Left ventricle myocardium inferior (tissue), 1 donor: ENCODE measurements around the gene WHAMM. TPM values are rescaled to one million over a fixed set of nuclear protein-coding genes. Genes with fewer than 3 reads are reported as not detected.

Source experiments
- DNase-seq: peaks from one replicate; pipeline ENCODE4 v3.0.0-alpha.2; 2020
- H3K27ac ChIP-seq: fragments of 200-600 bp; replicated peaks from 2 replicates; pipeline ENCODE4 v1.8.0; 2021
- H3K27me3 ChIP-seq: fragments of 200-600 bp; 2 replicates; pipeline ENCODE4 v1.8.0; 2021; ENCODE audit warnings: low read depth
- H3K36me3 ChIP-seq: fragments of 200-600 bp; 2 replicates; pipeline ENCODE4 v1.8.0; 2021
- H3K4me1 ChIP-seq: fragments of 200-600 bp; 2 replicates; pipeline ENCODE4 v1.8.0; 2021
- H3K4me3 ChIP-seq: fragments of 200-600 bp; 2 replicates; pipeline ENCODE4 v1.8.0; 2021; ENCODE audit warnings: mild to moderate bottlenecking, moderate library complexity
- H3K9me3 ChIP-seq: fragments of 200-600 bp; replicated peaks from 2 replicates; pipeline ENCODE4 v1.8.0; 2021
- CTCF ChIP-seq: fragments of 200-600 bp; IDR thresholded peaks from 2 replicates; pipeline ENCODE4 v1.8.0; 2021; ENCODE audit warnings: antibody characterized with exemption, mild to moderate bottlenecking, borderline replicate concordance
- intact Hi-C: fragments of 100-400 bp; cut with micrococcal nuclease; formaldehyde crosslinking; loops from one replicate; pipeline ENCODE4 v1.11.0; 2022
- total RNA-seq: library from RNA; stranded (reverse); fragmentation: NEBNext Ultra II Directional; extraction: Animal tissue kit (Norgen Biotek cat#: 25700); gene quantifications from one replicate; pipeline ENCODE4 v1.2.1, GENCODE V29; 2021
- donor health status: DM: no; HTN: yes; CAD: no; lungs with severe emphysema.

Gene WHAMM
- total RNA-seq, 1 donor from 2014 or later: 5.4 TPM

GRCh38 chr15:82767163-82767829 is 42.1 kb upstream of the WHAMM start:
- TF ChIP-seq CTCF: no peak
- no peaks in the 10 kb centered on the region for H3K27me3 ChIP-seq
- no peak overlapping the region for H3K4me3 ChIP-seq
- H3K9me3 ChIP-seq: no peaks in the 10 kb centered on the region
- DNase-seq: no peak
- peaks cover 21% of the 10 kb centered on the region for H3K4me1 ChIP-seq
- intact Hi-C loops: no loop called here
- H3K36me3 ChIP-seq: peaks cover 68% of the 10 kb centered on the region
- H3K27ac ChIP-seq: no peak overlapping the region

- Histone ChIP-seq H3K27me3 (no peaks in the 10 kb centered on the region), H3K27ac (no peak overlapping the region), H3K9me3 (no peaks in the 10 kb centered on the region), H3K4me3 (no peak overlapping the region), H3K4me1 (peaks cover 21% of the 10 kb centered on the region), H3K36me3 (peaks cover 63% of the 10 kb centered on the region)
- TF ChIP-seq CTCF: no peak
- intact Hi-C loops: no loop called here
- no peak for DNase-seq
Measured at GRCh38 chr15:82768414-82769054, 40.9 kb upstream of the WHAMM start.

GRCh38 chr15:82771789-82772607 is 37.4 kb upstream of the WHAMM start:
- Histone ChIP-seq H3K4me1 (peaks cover under 1% of the 10 kb centered on the region), H3K9me3 (no peaks in the 10 kb centered on the region), H3K36me3 (peaks cover 47% of the 10 kb centered on the region), H3K27ac (no peak overlapping the region), H3K4me3 (no peak overlapping the region), H3K27me3 (no peaks in the 10 kb centered on the region)
- intact Hi-C loops: no loop called here
- no peak for DNase-seq
- no peak for TF ChIP-seq CTCF

DNA sequence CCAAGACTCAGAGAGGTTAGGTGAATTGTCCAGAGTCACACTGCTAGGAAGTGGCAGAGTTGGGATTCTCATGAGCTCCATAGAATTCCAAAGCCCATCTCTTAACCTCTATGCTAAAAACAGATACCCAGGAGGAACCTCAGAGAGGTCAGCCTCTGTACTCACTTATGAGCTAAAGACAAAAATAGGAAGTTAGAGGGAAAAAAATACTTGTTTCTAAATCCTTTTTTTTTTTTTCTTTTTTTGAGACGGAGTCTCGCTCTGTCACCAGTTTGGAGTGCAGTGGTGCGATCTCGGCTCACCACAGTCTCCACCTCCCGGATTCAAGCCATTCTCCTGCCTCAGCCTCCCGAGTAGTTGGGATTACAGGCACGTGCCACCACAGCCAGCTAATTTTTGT is 34.9 kb upstream of the WHAMM start:
- intact Hi-C loops: no loop called here
- H3K9me3 ChIP-seq: no peaks in the 10 kb centered on the region
- H3K27ac ChIP-seq: no peak overlapping the region
- TF ChIP-seq CTCF: no peak
- no peaks in the 10 kb centered on the region for H3K4me1 ChIP-seq
- H3K27me3 ChIP-seq: no peaks in the 10 kb centered on the region
- DNase-seq: no peak
- H3K4me3 ChIP-seq: no peak overlapping the region
- peaks cover 43% of the 10 kb centered on the region for H3K36me3 ChIP-seq

DNA sequence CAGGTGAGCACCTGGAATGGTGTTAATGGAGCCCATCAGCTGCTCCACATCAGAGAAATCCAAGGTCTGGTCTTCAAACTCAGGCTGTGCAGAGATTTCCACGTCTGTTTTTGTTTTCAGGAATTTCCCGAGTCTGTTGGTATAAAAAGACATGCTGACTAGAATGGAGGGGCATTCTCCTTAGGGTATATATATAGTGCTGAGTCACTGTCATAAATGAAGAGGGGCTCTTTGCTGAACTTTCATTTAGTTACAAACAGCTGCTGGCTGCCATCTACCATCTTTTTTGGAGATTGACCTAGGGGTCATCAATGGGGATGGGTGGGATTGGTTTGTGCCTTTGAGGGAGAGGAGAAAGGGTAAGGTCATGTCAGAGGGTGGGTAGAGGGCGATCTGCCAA is 30.7 kb upstream of the WHAMM start:
- intact Hi-C loops: no loop called here

More for the DNA sequence above, 30.7 kb upstream of the WHAMM start:
- Histone ChIP-seq H3K27ac (no peak overlapping the region), H3K36me3 (peaks cover 41% of the 10 kb centered on the region), H3K4me3 (no peak overlapping the region), H3K9me3 (no peaks in the 10 kb centered on the region), H3K4me1 (no peaks in the 10 kb centered on the region), H3K27me3 (no peaks in the 10 kb centered on the region)
- no peak for DNase-seq
- TF ChIP-seq CTCF: no peak
